K562 (cell line): ENCODE measurements around the gene YTHDC2. TPM values are rescaled to one million over a fixed set of nuclear protein-coding genes. Genes with fewer than 3 reads are reported as not detected.

Experiments
- ARID3B ChIP-seq: fragments of 250-450 bp; sonication (Bioruptor Pico); IDR thresholded peaks from 2 replicates; pipeline ENCODE4 v1.4.0; 2020; ENCODE audit warnings: borderline replicate concordance
- BACH1 ChIP-seq: fragments of 200-800 bp; sonication (Bioruptor generic); IDR thresholded peaks from 2 replicates; pipeline ENCODE4 v1.6.1; 2016; ENCODE audit warnings: missing genetic modification characterization, missing compliant biosample characterization
- CHD1 ChIP-seq: fragments of 200-600 bp; sonication (generic); IDR thresholded peaks from one replicate; pipeline ENCODE4 v1.6.1; 2012; ENCODE audit warnings: mild to moderate bottlenecking, moderate library complexity, low read length, inconsistent platforms
- FOXJ2 ChIP-seq: fragments of 200-800 bp; sonication (Bioruptor generic); IDR thresholded peaks from 2 replicates; pipeline ENCODE4 v1.6.1; 2016; ENCODE audit warnings: missing genetic modification characterization, missing compliant biosample characterization
- KLF13 ChIP-seq: fragments of 450-650 bp; IDR thresholded peaks from 2 replicates; pipeline ENCODE4 v1.6.1; 2016; ENCODE audit warnings: missing genetic modification characterization, low read depth, mild to moderate bottlenecking, missing compliant biosample characterization, moderate library complexity, borderline replicate concordance
- MLX ChIP-seq, 2 experiments: fragments of 450-650 bp in 1 of 2; sonication (generic) in 1 of 2; formaldehyde crosslinking; conservative IDR thresholded peaks; 2 replicates each; pipeline versions ENCODE4 v1.4.0 to v1.8.1; 2020 to 2022; ENCODE audit warnings: mild to moderate bottlenecking in 1 of 2, missing genetic modification reagents in 1 of 2
- NFIC ChIP-seq: fragments of 450-650 bp; IDR thresholded peaks from 2 replicates; pipeline ENCODE4 v1.6.1; 2017; ENCODE audit warnings: mild to moderate bottlenecking, inconsistent platforms
- POLR2G ChIP-seq: fragments of 200-400 bp; formaldehyde crosslinking; IDR thresholded peaks from 2 replicates; pipeline ENCODE4 v1.6.1; 2017; ENCODE audit warnings: low read depth, mild to moderate bottlenecking, antibody characterized with exemption, low read length, moderate library complexity
- SAP30 ChIP-seq: fragments of 200-600 bp; sonication (generic); IDR thresholded peaks from 2 replicates; pipeline ENCODE4 v1.6.1; 2012; ENCODE audit warnings: borderline replicate concordance, low read depth, mild to moderate bottlenecking, moderate library complexity, low read length, control low read depth, inconsistent platforms; ENCODE audit not compliant: insufficient read depth, poor library complexity, severe bottlenecking
- TBP ChIP-seq: optimal IDR thresholded peaks from 2 replicates; pipeline ENCODE3; 2011; ENCODE audit warnings: low read depth, low read length, improper control_type of control experiment
- ZKSCAN1 ChIP-seq: fragments of 150-350 bp; IDR thresholded peaks from 2 replicates; pipeline ENCODE4 v1.6.1; 2016; ENCODE audit warnings: low read depth, low read length
- ZNF133 ChIP-seq: fragments of 250-450 bp; sonication (Bioruptor Pico); IDR thresholded peaks from 2 replicates; pipeline ENCODE4 v1.4.0; 2020; ENCODE audit warnings: mild to moderate bottlenecking
- ZNF707 ChIP-seq: fragments of 250-450 bp; sonication (Bioruptor Pico); conservative IDR thresholded peaks from 2 replicates; pipeline ENCODE4 v1.8.0; 2022; ENCODE audit warnings: inconsistent platforms, mild to moderate bottlenecking, moderate library complexity
- ZNF76 ChIP-seq: fragments of 250-450 bp; sonication (Bioruptor Pico); IDR thresholded peaks from 2 replicates; pipeline ENCODE4 v1.4.0; 2020; ENCODE audit warnings: mild to moderate bottlenecking, moderate library complexity, borderline replicate concordance
- ZNF764 ChIP-seq: fragments of 250-450 bp; sonication (Bioruptor Pico); IDR thresholded peaks from 2 replicates; pipeline ENCODE4 v1.4.0; 2020; ENCODE audit warnings: low read depth, mild to moderate bottlenecking, moderate library complexity
- polyA plus RNA-seq, 8 experiments: library from polyadenylated mRNA; depleted of rRNA in 4 of 8; stranded (reverse) in 5 of 8; unstranded in 3 of 8; fragments of >200 nt; fragmentation: Nextera tagmentation in 2 of 8; fragmentation: Illumina TruSeq in 1 of 8; extraction: Ambion mirVana in 2 of 8; extraction: Trizol in 1 of 8; gene quantifications; 2 replicates each; pipeline versions ENCODE4 v1.2.1 to v1.2.3, GENCODE V29; 2011 to 2014; ENCODE audit warnings: inconsistent platforms in 1 of 8, missing spikeins in 1 of 8
- total RNA-seq, 7 experiments: library from RNA; depleted of rRNA in 6 of 7; stranded (reverse); fragments of >200 nt in 6 of 7; fragmentation: Illumina TruSeq in 2 of 7; extraction: Trizol in 2 of 7; gene quantifications; 2 replicates each; pipeline versions ENCODE4 v1.2.1 to v1.2.3, GENCODE V29; 2011 to 2021; ENCODE audit warnings: low replicate concordance in 1 of 7
- TF ChIP-seq, protein P1 (sequence below): IDR thresholded peaks from 2 replicates; pipeline ENCODE4 v1.6.1; 2016; ENCODE audit warnings: missing genetic modification characterization, missing compliant biosample characterization
- TF ChIP-seq, protein P2 (sequence below): sonication (generic); formaldehyde crosslinking; IDR thresholded peaks from 2 replicates; pipeline ENCODE4 v1.8.1; 2023; ENCODE audit warnings: mild to moderate bottlenecking, missing genetic modification reagents

Gene YTHDC2
- total and polyA plus RNA-seq, 9 of the 15 experiments (the other 6 are each of a cell fraction or from before 2014, with no cell fraction given) = 2.7 to 21.6 (median 15.9) TPM

- TF ChIP-seq, protein P1, sequence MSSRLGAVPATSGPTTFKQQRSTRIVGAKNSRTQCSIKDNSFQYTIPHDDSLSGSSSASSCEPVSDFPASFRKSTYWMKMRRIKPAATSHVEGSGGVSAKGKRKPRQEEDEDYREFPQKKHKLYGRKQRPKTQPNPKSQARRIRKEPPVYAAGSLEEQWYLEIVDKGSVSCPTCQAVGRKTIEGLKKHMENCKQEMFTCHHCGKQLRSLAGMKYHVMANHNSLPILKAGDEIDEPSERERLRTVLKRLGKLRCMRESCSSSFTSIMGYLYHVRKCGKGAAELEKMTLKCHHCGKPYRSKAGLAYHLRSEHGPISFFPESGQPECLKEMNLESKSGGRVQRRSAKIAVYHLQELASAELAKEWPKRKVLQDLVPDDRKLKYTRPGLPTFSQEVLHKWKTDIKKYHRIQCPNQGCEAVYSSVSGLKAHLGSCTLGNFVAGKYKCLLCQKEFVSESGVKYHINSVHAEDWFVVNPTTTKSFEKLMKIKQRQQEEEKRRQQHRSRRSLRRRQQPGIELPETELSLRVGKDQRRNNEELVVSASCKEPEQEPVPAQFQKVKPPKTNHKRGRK (tag) = no peak
- TF ChIP-seq NFIC (peak; percentile 75), ZKSCAN1 (peak; percentile 45; the same call in 1 of the 2 replicates), TBP (no peak), ARID3B (CRISPR knock-in tag) (no peak), SAP30 (no peak), FOXJ2 (tag) (no peak), KLF13 (tag) (no peak), ZNF764 (no peak), BACH1 (no peak), POLR2G (no peak), ZNF76 (CRISPR knock-in tag) (no peak), ZNF133 (CRISPR knock-in tag) (no peak), ZNF707 (CRISPR knock-in tag) (no peak), MLX (CRISPR knock-in tag; conservative IDR thresholded peaks at IDR 0.05) (no peak), CHD1 (no peak)
- TF ChIP-seq, protein P2, sequence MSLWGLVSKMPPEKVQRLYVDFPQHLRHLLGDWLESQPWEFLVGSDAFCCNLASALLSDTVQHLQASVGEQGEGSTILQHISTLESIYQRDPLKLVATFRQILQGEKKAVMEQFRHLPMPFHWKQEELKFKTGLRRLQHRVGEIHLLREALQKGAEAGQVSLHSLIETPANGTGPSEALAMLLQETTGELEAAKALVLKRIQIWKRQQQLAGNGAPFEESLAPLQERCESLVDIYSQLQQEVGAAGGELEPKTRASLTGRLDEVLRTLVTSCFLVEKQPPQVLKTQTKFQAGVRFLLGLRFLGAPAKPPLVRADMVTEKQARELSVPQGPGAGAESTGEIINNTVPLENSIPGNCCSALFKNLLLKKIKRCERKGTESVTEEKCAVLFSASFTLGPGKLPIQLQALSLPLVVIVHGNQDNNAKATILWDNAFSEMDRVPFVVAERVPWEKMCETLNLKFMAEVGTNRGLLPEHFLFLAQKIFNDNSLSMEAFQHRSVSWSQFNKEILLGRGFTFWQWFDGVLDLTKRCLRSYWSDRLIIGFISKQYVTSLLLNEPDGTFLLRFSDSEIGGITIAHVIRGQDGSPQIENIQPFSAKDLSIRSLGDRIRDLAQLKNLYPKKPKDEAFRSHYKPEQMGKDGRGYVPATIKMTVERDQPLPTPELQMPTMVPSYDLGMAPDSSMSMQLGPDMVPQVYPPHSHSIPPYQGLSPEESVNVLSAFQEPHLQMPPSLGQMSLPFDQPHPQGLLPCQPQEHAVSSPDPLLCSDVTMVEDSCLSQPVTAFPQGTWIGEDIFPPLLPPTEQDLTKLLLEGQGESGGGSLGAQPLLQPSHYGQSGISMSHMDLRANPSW (CRISPR knock-in tag) = no peak
Observed at GRCh38 chr5:113474100-113474728, 39.3 kb upstream of the YTHDC2 start (continued).
